ENCODE measurements around the gene SGSM2. TPM values are rescaled to one million over a fixed set of nuclear protein-coding genes. Genes with fewer than 3 reads are reported as not detected.
A peak's percentile ranks its signal among the peaks of the same experiment; 100 is the strongest.

The SGSM2 gene
- total and polyA plus RNA-seq, 2 of the 13 experiments (the other 11 are each of a cell fraction or from before 2014, with no cell fraction given) = 30.4 to 51.3 TPM

- TF ChIP-seq AHDC1 (CRISPR knock-in tag; IDR thresholded peaks at IDR 0.05; ENCODE audit: borderline replicate concordance) = no peak
- TF ChIP-seq RFX5 (IDR thresholded peaks at IDR 0.05; ENCODE audit: low read depth, low read length) = no peak
- peak; percentile 73; the same call in 1 of the 2 replicates for TF ChIP-seq ZZZ3 (CRISPR knock-in tag; IDR thresholded peaks at IDR 0.05; ENCODE audit: borderline replicate concordance)
- TF ChIP-seq MTERF4 (CRISPR knock-in tag; IDR thresholded peaks at IDR 0.05) = no peak
- no peak for TF ChIP-seq E2F2 (CRISPR knock-in tag; IDR thresholded peaks at IDR 0.05; ENCODE audit: borderline replicate concordance)
- no peak for TF ChIP-seq ZBTB21 (CRISPR knock-in tag; IDR thresholded peaks at IDR 0.05)
- peak; percentile 92 for TF ChIP-seq ZNF607 (CRISPR knock-in tag; IDR thresholded peaks at IDR 0.05; ENCODE audit: borderline replicate concordance)
- no peak for TF ChIP-seq MIER2 (CRISPR knock-in tag; IDR thresholded peaks at IDR 0.05)
- TF ChIP-seq MBNL3 (CRISPR knock-in tag; conservative IDR thresholded peaks at IDR 0.05) = no peak
- peak; percentile 47 for TF ChIP-seq YY1 (IDR thresholded peaks at IDR 0.05; ENCODE audit: insufficient read depth, insufficient replicate concordance, low read depth, low read length)
- no peak; the same call in 1 of the 2 replicates for TF ChIP-seq ZNF740 (CRISPR knock-in tag; IDR thresholded peaks at IDR 0.05)
- peak; percentile 39; the same call in 1 of the 2 replicates for TF ChIP-seq UBTF (CRISPR knock-in tag; IDR thresholded peaks at IDR 0.05)
- TF ChIP-seq ZNF792 (CRISPR knock-in tag; IDR thresholded peaks at IDR 0.05) = peak; percentile 61; the same call in 1 of the 2 replicates
- 0 out of 2 replicates have a peak, but pooled peaks have one; percentile 42 for TF ChIP-seq KMT2B (CRISPR knock-in tag; IDR thresholded peaks at IDR 0.05)
- no peak for TF ChIP-seq ZNF784 (CRISPR knock-in tag; IDR thresholded peaks at IDR 0.05; ENCODE audit: borderline replicate concordance)
- TF ChIP-seq ARID2 (CRISPR knock-in tag; IDR thresholded peaks at IDR 0.05; ENCODE audit: borderline replicate concordance) = no peak
- no peak for TF ChIP-seq MLLT10 (CRISPR knock-in tag; IDR thresholded peaks at IDR 0.05)
These were observed 62.5 kb downstream of the SGSM2 start (continued) for GRCh38 chr17:2399572-2400473.

All from HepG2 (cell line).